GOT3 (cell line): ENCODE measurements around the gene CTBP1.
A peak's percentile ranks its signal among the peaks of the same experiment; 100 is the strongest.

ENCODE experiments used
- DNase-seq: peaks from one replicate; lab custom pipeline; 2025; ENCODE audit warnings: mixed read lengths; lab: John Stamatoyannopoulos, UW

CTBP1 gene

GRCh38 chr4:1249731-1250526 lies 999 bp upstream of the CTBP1 start:
- DNase-seq: no peak

DNA sequence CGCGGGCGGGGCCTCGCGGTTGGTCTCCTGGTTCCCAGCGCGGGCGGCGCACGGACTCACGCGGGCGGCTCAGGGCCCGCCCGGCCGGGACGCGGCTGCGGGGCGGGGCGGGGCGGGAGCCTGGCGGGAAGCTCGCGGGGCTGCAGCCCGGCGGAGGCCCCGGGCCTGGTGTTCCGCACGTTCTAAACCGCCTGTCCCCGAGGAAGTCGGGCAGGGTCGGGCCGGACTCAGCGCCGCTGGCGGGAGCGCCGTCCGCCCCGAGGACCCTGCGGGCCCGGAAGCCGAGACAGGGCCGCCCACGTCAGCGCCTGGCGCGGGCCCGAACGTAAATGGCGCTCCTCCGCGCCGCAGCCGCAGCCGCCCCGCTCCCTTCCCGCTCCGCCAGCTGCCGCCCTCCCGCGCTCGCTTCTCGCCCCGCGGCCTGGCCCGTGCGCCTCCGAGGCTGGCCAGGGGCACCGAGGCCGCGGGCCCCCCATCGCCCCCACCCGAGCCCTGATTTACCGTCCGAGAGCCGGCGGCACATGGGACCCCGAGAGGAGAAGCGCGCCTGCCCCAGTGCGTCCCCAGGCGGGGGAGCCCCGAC lies 309 bp upstream of the CTBP1 start:
- peak; percentile 57 for DNase-seq

- DNase-seq: no peak
These were observed 1.1 kb downstream of the CTBP1 start for GRCh38 chr4:1247864-1248244.

- no peak for DNase-seq
These were observed 1.7 kb downstream of the CTBP1 start for GRCh38 chr4:1246901-1247863.

DNA sequence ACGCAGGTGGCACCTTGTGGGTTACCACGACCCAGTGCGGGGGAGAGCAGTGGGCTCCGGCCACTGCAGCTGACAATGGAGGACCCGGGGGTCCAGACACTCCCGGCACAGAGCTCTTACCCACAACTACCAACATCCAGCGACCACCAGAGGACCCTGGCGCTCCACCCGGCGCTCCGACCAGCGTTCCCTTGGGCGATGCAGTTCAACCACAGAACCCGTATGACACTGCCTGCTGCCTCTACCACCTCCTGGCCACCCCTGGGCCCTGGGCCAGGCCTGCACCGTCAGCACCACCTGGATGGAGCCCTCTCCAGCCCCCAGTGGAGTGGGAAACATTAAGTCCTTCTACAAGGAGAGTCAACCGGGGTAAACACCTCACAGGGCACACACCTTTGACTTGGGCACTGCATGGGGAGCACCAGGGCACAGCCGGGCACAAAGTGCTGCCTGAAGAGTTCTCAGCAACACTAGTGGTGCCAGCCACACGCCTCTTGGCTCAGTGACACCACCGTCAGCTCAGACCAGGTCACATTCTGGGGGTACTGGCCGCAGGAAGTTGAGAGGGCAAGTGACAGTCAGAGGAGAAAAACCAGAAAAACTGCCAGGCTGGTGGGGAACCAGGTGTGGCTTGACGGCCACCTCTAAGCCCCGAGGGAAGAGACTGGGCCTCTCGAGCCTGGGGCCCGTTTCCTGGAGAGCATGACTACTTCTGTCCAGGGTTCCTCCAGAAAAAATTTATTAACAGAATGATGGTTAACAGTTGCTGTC lies 2.6 kb downstream of the CTBP1 start:
- no peak for DNase-seq

GRCh38 chr4:1245481-1246051 lies 3.4 kb downstream of the CTBP1 start:
- no peak for DNase-seq

DNA sequence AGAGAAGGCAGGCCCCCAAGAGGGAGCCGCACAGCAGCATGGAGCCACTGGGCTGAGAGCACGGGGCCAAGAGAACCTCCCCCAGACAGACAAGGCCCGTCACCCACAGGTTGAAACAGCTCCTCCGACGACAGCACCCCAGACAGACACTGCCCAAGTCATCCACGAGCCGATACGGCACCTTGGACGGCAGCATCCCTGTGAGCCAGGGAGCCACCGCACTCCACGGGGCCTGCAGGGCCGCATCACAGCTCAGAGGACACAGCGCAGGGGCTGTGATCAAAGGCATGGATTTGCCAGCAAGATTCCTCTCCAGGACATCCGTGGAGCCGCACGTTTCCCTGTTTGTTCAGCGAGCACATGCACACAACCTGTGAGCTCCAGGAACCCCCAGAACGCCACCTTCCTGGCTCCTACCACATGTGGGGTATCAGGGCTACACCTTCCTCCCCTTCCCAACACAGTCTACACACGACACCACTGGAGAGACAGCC lies 3.9 kb downstream of the CTBP1 start:
- DNase-seq: no peak

GRCh38 chr4:1244081-1244977 lies 4.6 kb downstream of the CTBP1 start:
- DNase-seq: no peak

- DNase-seq: no peak
These were observed 5.4 kb downstream of the CTBP1 start for GRCh38 chr4:1243451-1244080.

DNA sequence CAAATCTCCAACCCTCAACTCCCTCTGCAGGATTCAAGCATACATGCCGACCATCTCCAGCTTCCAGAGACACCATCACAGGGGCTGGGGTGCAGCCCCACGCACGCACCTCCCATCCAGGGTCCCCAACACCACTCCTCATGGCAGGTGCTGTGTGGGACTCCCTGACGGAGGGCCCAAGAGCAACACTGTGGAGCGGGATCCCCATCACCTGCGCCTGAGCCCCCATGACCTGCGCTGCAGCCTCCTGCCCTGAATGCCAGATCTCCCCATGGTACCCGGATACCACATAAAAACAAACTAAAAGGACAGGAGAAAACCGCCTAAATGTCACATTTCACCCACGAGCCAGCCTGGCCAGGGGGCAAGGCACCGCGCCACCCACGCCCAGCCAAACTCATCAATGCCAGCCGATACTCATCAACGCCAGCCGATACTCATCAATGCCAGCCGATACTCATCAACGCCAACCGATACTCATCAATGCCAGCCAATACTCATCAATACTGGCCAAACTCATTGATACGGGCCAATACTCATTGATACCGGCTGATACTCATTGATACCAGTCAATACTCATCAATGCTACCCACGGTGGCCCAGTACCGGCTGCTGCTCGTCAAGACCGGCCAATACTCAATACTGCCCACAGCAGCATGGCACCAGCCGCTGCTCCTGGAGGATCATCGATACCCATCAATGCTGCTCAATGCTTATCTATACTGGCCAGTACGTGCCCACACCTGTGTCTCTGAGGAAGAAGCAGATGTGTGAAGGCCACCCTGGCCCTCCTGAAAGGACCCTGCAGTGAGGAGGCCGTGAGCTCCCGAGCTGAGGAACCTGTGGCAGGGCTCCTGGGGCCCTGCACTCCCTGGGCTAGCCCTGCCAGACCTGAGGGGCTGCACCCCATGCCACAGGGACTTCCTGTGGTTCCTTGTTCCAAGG lies 6.2 kb downstream of the CTBP1 start:
- DNase-seq: no peak

DNA sequence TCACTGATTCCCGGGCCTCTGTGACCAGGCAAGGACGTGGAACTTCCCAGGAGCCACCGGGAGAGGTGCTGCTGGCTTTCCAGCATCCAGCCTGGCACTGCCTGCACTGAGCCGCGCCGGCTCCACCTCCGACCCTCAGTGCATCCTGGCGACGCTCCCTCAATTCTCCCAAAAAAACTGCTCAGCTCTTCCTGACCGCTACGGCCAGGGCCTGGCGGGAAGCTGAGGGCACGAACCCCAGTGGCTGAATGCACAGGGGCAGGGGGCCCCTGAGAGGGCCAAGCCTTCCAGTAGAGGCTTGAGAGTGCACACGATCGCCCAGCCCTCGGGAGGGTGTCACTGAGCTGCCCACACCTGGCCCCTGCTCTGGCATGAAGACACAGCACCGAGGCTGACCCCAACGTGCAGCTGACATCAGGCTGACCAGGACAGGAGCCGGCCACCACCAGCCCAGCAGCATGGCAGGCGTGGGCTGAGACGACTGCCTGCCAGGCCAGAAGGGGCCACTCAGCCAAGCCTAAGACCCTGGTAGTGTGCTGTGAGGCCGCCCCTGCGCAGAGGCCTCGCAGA lies 6.9 kb downstream of the CTBP1 start:
- no peak for DNase-seq

GRCh38 chr4:1241466-1241935 lies 7.4 kb downstream of the CTBP1 start:
- no peak for DNase-seq

GRCh38 chr4:1240721-1241465 lies 8.0 kb downstream of the CTBP1 start:
- DNase-seq: no peak

GRCh38 chr4:1239950-1240307 lies 9.0 kb downstream of the CTBP1 start:
- no peak for DNase-seq

DNA sequence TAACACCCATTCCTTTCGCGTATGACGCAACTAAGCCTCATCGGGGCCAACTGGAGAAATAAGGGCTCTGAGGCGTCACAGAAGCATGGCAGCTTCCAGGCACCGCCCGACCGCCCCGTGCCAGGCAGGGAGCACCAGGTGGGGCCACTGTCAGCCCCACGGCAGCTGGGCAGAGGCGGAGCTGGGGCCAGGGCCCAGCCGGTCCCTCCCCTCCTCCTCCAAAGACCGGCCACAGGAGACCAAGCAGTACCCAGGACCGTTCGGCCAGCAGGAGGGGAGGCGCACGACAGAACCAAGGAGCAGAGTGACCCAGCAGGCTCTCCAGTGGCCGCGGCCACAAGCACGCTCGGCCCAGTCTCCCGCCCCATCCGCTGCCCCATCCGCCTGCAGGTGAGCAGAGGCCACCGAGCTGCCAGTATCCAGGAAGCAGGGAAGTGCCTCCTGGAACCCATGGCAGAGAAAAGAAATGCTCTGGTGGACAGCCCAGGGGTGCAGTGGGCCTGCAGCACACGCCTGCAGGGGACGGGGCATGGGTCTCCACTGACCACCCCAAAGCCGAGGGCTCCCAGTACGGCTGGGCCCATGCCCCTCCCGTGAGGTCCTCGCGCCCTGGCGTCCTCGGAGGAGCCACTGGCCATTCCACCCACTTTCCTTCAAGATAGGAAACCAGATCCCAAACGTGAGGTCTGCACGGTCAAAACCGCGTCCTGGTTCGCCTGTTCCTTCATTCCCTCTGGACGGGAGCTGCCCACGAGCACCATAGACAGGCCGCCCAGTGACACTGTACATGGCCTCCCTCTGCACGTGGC lies 9.6 kb downstream of the CTBP1 start:
- DNase-seq: no peak

DNA sequence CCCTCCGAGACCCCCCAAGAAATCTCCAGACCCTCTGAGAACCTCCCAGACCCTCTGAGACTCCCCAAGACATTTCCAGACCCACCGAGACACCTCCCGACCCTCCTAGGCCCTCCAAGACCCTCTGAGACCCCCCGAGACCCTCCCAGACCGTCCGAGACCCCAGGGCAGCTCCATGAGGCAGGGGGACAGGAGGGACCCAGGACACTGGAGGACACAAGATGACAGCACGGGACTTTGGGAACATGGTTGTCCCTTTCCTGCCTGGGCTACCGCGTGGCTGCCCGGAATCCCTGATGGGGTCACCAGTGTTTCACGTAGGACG lies 10.3 kb downstream of the CTBP1 start:
- no peak for DNase-seq
